HG03045 (cell line): ENCODE measurements around the gene IQGAP1.
"Not testable (repeated sequence)": the region's sequence is repeated elsewhere in the genome, so short reads cannot be mapped to it uniquely, and the experiment has no call there.

Experiments used
- ATAC-seq: cut with Tn5 transposase; IDR thresholded peaks from one replicate; pipeline ENCODE4 v1.9.1; 2021; ENCODE audit warnings: mild to moderate bottlenecking, moderate library complexity; ENCODE audit not compliant: unreplicated experiment

IQGAP1 gene

DNA sequence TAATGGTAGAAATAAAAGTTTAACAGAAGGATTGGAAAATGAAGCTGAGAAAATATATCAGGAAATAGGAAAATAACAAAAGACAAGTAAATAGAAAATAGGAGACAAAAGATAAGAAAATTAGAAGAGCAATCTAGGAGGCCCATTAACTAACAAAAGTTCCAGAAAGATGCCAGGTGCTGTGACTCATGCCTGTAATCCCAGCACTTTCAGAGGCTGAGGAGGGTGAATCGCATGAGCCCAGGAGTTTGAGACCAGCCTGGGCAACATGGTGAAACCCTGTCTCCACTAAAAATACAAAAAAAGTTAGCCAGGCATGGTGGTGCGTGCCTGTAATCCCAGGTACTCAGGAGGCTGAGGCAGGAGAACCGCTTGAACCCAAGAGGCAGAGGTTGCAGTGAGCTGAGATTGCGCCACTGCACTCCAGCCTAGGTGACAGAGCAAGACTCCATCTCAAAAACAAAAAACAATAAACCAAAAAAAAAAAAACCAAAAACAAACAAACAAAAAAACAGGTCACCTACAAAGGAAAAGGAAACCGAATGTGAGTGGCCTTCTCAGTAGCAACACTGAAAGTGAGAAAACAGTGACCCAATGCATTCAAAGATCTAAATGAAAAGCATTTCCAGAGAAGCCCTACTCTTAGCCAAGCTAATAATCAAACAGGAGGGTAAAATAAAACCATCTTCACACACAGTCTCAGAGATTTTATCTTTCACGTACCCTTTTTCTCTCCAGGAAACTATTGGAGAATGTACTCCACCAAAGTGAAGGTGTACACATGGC is 136.2 kb downstream of the IQGAP1 start:
- not testable (repeated sequence) for ATAC-seq

DNA sequence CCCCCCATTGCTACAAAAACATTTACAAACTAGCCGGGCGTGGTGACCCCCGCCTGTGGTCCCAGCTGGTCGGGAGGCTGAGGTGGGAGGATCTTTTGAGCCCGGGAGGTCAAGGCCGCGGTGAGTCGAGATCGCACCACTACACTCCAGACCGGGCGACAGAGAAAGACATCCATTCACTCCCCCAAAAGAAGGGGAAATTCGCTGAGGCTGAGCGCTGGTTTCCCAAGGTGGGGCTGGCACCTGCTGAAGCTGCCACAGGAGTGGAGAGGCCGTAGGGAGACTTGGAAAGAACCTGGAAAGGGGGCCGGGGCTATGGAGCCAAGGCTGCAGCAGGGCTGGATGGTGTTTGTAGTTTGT is 140.9 kb downstream of the IQGAP1 start:
- ATAC-seq = no peak

DNA sequence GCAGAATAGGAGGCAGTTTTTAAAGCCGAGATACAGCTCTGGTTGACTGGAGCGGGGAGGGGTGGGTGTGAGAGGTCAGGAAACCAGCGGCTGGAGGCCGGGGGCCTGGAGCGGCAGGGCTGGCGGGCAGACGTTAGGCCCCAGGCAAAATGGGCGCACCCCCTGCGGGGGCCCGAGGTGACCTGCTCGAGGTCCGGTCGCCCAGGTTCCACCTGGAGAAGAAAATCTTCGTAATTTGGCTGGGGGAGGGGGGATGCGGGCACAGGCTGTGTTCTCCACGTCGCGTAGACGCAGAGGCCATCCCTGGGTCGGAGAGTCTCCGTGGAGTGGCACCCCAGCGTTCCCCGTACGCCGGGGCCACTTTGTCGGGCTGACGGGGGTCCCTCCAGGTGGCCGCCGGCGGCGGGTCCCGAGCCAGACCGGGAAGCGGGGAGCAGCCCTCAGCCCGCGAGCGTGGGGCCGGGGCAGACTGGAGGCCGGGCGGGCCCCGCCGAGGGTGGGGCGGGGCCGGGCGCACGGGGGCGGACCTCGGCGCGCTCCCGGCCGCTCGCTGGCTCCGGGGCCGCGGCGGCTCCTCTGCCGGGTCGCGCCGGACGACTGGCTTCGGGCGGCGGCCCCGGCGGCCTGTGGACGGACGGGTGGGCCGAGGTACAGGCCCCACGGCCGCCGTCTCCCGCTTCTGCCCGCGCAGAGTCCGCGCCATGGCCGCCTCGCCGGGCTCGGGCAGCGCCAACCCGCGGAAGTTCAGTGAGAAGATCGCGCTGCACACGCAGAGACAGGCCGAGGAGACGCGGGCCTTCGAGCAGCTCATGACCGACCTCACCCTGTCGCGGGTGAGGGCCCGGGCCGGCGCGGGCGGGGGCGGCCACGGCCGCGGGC is 141.6 kb downstream of the IQGAP1 start, which contains the start of gene CRTC3:
Gene CRTC3 (plus strand): TSS at position 553 of the 879 bp plus-strand sequence. CDS start 149 bp downstream, at position 702.
- peak; percentile 72 for ATAC-seq

DNA sequence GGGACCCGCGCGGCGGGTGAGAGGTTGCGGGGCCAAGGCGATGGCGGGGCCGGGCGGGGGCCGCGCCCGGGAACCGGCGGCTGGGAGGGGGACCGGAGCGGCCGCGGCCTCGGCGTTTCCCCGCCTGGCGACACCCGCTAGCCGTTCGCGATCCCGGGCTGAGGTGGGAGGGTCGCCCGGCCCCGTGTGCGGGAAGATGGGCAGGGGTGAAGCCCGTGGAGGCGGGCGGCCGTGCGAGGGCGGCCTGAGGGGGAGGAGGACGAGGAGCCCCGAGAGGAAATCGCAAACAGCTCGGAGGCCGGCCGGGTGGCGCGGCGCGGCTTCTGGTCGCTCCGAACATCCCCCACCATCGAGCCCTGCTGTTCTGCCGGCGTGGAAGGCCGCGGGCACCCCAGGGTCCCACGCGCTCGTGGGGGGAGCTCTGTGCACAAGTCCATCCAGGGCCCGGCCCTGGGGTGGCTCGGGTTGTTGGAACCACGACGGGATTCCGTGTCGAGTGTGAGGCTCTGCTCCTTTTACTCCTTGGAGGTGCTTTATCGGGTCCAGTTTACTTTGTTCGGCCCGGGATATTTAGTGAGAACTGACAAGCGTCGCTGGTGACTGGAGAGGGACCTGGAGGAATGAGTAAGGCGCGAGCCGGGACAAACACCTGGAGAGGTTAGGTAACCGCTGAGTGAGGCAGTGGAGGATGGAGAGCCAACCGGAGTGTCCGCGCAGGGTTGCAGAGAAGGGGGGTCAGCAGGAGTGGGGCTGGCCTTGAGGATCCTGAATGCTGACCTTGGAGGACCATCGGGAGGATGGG is 142.4 kb downstream of the IQGAP1 start:
- ATAC-seq = peak; percentile 46

- no peak for ATAC-seq
Measured at GRCh38 chr15:90531147-90531546, 143.1 kb downstream of the IQGAP1 start.

- no peak for ATAC-seq
Measured at GRCh38 chr15:90535254-90535653, 147.2 kb downstream of the IQGAP1 start.

GRCh38 chr15:90539789-90540188 is 151.7 kb downstream of the IQGAP1 start:
- no peak for ATAC-seq

GRCh38 chr15:90540768-90541167 is 152.7 kb downstream of the IQGAP1 start:
- no peak for ATAC-seq

DNA sequence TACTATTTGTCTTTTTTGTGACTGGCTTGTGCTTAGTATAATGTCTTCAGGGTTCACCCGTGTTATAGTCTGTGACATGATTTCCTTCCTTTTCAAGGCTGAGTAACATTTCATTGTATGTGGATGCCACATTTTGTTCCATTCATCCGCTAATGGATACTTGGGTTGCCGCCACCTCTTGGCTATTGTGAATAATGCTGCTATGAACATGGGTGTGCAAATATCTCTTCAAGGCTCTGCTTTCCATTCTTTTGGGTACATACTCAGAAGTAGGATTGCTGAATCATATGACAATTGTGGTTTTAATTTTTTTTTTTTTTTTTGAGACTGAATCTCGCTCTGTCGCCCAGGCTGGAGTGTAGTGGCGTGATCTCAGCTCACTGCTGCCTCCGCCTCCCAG is 157.1 kb downstream of the IQGAP1 start:
- no peak for ATAC-seq

DNA sequence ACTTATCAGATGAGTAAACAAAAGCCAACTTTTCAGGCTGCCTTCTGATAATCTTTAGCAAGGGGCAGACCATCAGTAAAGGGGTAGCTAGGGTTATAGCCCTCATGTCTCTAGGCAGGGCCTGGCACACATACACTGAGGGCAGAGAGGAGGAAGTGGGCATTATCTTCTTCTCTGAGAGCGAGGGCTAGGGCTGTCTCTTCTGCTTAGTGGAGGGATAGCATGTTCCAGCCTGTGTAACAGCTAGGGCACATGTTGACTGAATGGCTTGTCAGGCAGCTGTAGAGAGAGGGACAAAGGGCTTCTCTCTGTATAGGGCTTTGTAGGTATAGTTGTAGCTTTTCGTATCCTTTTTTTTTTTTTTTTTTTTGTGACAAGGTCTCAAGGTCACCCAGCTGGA is 159.5 kb downstream of the IQGAP1 start:
- no peak for ATAC-seq

GRCh38 chr15:90550919-90551318 is 162.9 kb downstream of the IQGAP1 start:
- ATAC-seq = no peak
